SK-N-SH treated with all-trans-retinoic acid at 6 μM for 48 hours (cell line): Measurements from ENCODE around the gene SLC30A2.

ENCODE experiments used
- ATAC-seq: fragments of 200-7000 bp; cut with Tn5 transposase; 3 replicates; pipeline ENCODE4 v1.9.1; 2020; ENCODE audit warnings: mild to moderate bottlenecking, moderate library complexity
- ARNTL ChIP-seq: fragments of 450-650 bp; formaldehyde crosslinking; IDR thresholded peaks from 2 replicates; pipeline ENCODE4 v1.5.0; 2020; ENCODE audit warnings: low read depth, mild to moderate bottlenecking, moderate library complexity, borderline replicate concordance
- CSDC2 ChIP-seq: fragments of 250-450 bp; sonication (Bioruptor Pico); IDR thresholded peaks from 2 replicates; pipeline ENCODE4 v1.5.0; 2020; ENCODE audit warnings: mild to moderate bottlenecking, moderate library complexity
- ESRRG ChIP-seq: fragments of 250-450 bp; sonication (Bioruptor Pico); IDR thresholded peaks from 2 replicates; pipeline ENCODE4 v1.6.1; 2021; ENCODE audit warnings: mild to moderate bottlenecking
- GLIS3 ChIP-seq: fragments of 250-450 bp; sonication (Bioruptor Pico); IDR thresholded peaks from 2 replicates; pipeline ENCODE4 v1.5.0; 2020; ENCODE audit warnings: mild to moderate bottlenecking, moderate library complexity
- ISL1 ChIP-seq: fragments of 250-450 bp; sonication (Bioruptor Pico); IDR thresholded peaks from 2 replicates; pipeline ENCODE4 v2.1.2; 2022; ENCODE audit warnings: mild to moderate bottlenecking, moderate library complexity
- OSR1 ChIP-seq: fragments of 250-450 bp; sonication (Bioruptor Pico); IDR thresholded peaks from 2 replicates; pipeline ENCODE4 v1.8.0; 2022; ENCODE audit warnings: moderate library complexity, mild to moderate bottlenecking, inconsistent platforms
- PPARA ChIP-seq: fragments of 250-450 bp; sonication (Bioruptor Pico); IDR thresholded peaks from 2 replicates; pipeline ENCODE4 v1.5.0; 2020; ENCODE audit warnings: mild to moderate bottlenecking, borderline replicate concordance
- RARB ChIP-seq: fragments of 250-450 bp; sonication (Bioruptor Pico); IDR thresholded peaks from 2 replicates; pipeline ENCODE4 v1.8.0; 2021; ENCODE audit warnings: mild to moderate bottlenecking, moderate library complexity
- SNAI2 ChIP-seq: fragments of 250-450 bp; sonication (Bioruptor Pico); IDR thresholded peaks from 2 replicates; pipeline ENCODE4 v1.5.0; 2020; ENCODE audit warnings: mild to moderate bottlenecking, moderate library complexity
- TCF4 ChIP-seq: fragments of 250-450 bp; sonication (Bioruptor Pico); IDR thresholded peaks from 2 replicates; pipeline ENCODE4 v1.8.0; 2021; ENCODE audit warnings: mild to moderate bottlenecking, moderate library complexity, borderline replicate concordance
- TOX ChIP-seq: fragments of 250-450 bp; sonication (Bioruptor Pico); IDR thresholded peaks from 2 replicates; pipeline ENCODE4 v1.8.0; 2021; ENCODE audit warnings: mild to moderate bottlenecking, moderate library complexity, borderline replicate concordance
- ZC3H10 ChIP-seq: fragments of 250-450 bp; sonication (Bioruptor Pico); IDR thresholded peaks from 2 replicates; pipeline ENCODE4 v1.5.1; 2021; ENCODE audit warnings: mild to moderate bottlenecking, moderate library complexity
- ZFP3 ChIP-seq: fragments of 250-450 bp; sonication (Bioruptor Pico); IDR thresholded peaks from 2 replicates; pipeline ENCODE4 v1.5.0; 2020; ENCODE audit warnings: mild to moderate bottlenecking, moderate library complexity
- ZFP30 ChIP-seq: fragments of 450-650 bp; formaldehyde crosslinking; IDR thresholded peaks from 2 replicates; pipeline ENCODE4 v1.5.0; 2022; ENCODE audit warnings: mild to moderate bottlenecking, moderate library complexity
- ZNF565 ChIP-seq: fragments of 450-650 bp; formaldehyde crosslinking; conservative IDR thresholded peaks from 2 replicates; pipeline ENCODE4 v1.5.0; 2020; ENCODE audit warnings: low read depth, mild to moderate bottlenecking, moderate library complexity
- ZNF70 ChIP-seq: fragments of 450-650 bp; formaldehyde crosslinking; IDR thresholded peaks from 2 replicates; pipeline ENCODE4 v1.5.0; 2020; ENCODE audit warnings: mild to moderate bottlenecking, moderate library complexity
- TF ChIP-seq, protein P1 (sequence below): fragments of 250-450 bp; sonication (Bioruptor Pico); IDR thresholded peaks from 2 replicates; pipeline ENCODE4 v1.5.1; 2021; ENCODE audit warnings: mild to moderate bottlenecking, moderate library complexity
- TF ChIP-seq, protein P2 (sequence below): fragments of 250-450 bp; sonication (Bioruptor Pico); IDR thresholded peaks from 2 replicates; pipeline ENCODE4 v1.5.1; 2020; ENCODE audit warnings: low read depth, mild to moderate bottlenecking, moderate library complexity
- TF ChIP-seq, protein P3 (sequence below): fragments of 250-450 bp; sonication (Bioruptor Pico); IDR thresholded peaks from 2 replicates; pipeline ENCODE4 v1.8.0; 2021; ENCODE audit warnings: low read depth, mild to moderate bottlenecking, moderate library complexity, borderline replicate concordance
- TF ChIP-seq, protein P4 (sequence below): fragments of 250-450 bp; sonication (Bioruptor Pico); IDR thresholded peaks from 2 replicates; pipeline ENCODE4 v1.5.0; 2020; ENCODE audit warnings: mild to moderate bottlenecking, moderate library complexity
- TF ChIP-seq, protein P5 (sequence below): fragments of 250-450 bp; sonication (Bioruptor Pico); IDR thresholded peaks from 2 replicates; pipeline ENCODE4 v1.8.0; 2020; ENCODE audit warnings: mild to moderate bottlenecking, moderate library complexity, borderline replicate concordance

The SLC30A2 gene

DNA sequence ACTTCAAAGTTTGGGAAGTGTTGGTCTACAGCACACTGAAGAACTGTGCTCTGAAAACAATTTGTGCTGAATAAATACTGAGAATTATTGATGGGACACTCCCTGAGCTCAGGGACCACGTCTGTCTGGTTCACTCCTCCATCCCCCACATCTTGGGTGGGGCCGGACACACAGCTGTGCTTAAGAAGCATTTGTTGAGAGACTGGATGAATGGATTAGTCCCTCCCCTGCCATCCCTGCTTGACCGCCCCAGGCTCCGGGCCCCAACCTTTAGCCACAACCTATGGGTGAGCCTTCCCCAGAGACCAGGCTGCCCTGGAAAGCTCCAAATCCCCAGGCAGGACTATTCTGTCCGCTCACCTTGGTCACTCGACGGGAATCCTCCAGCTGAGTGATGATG is 14.0 kb upstream of the SLC30A2 start:
- ATAC-seq, result no peak

DNA sequence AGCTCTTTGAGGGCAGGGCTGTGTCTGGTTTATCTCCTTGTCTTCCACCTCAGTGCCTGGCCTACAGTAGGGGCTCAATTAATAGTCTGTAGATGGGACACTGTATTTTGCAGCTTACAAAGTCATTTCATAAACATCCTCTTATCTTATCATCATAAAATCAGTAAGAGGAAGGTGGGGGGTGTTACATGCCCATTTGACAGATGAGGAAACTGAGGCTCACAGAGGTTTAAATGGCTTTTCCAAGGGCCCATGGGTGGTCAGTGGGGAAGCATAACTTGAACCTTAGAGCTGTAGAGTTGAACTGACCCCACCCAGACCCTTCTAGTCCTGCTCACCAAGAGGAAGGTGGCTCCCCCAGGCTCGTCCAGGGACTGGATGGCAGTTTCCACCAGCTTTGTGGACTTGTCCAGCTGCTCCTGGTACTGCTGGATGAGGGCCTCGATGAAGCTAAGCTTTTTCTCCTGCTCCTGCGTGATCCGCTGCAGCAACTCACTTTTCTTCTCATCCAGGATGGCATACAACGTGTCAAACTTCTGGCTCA is 12.2 kb upstream of the SLC30A2 start:
- TF ChIP-seq SNAI2 (no peak), ZFP3 (CRISPR knock-in tag) (no peak), ZNF70 (CRISPR knock-in tag) (no peak), ZC3H10 (CRISPR knock-in tag) (no peak), OSR1 (no peak), ISL1 (CRISPR knock-in tag) (no peak), CSDC2 (CRISPR knock-in tag) (no peak), ESRRG (no peak), ZFP30 (CRISPR knock-in tag) (no peak), ZNF565 (no peak)
- TF ChIP-seq, protein P1, sequence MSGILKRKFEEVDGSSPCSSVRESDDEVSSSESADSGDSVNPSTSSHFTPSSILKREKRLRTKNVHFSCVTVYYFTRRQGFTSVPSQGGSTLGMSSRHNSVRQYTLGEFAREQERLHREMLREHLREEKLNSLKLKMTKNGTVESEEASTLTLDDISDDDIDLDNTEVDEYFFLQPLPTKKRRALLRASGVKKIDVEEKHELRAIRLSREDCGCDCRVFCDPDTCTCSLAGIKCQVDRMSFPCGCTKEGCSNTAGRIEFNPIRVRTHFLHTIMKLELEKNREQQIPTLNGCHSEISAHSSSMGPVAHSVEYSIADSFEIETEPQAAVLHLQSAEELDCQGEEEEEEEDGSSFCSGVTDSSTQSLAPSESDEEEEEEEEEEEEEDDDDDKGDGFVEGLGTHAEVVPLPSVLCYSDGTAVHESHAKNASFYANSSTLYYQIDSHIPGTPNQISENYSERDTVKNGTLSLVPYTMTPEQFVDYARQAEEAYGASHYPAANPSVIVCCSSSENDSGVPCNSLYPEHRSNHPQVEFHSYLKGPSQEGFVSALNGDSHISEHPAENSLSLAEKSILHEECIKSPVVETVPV (CRISPR knock-in tag), result no peak
- TF ChIP-seq, protein P2, sequence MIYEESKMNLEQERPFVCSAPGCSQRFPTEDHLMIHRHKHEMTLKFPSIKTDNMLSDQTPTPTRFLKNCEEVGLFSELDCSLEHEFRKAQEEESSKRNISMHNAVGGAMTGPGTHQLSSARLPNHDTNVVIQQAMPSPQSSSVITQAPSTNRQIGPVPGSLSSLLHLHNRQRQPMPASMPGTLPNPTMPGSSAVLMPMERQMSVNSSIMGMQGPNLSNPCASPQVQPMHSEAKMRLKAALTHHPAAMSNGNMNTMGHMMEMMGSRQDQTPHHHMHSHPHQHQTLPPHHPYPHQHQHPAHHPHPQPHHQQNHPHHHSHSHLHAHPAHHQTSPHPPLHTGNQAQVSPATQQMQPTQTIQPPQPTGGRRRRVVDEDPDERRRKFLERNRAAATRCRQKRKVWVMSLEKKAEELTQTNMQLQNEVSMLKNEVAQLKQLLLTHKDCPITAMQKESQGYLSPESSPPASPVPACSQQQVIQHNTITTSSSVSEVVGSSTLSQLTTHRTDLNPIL (CRISPR knock-in tag), result no peak
- TF ChIP-seq, all 23 proteins: peak for 0

More for the DNA sequence above, 14.0 kb upstream of the SLC30A2 start:
- TF ChIP-seq ZFP30 (CRISPR knock-in tag) (no peak), TOX (no peak), ARNTL (CRISPR knock-in tag) (no peak), RARB (CRISPR knock-in tag) (no peak), TCF4 (CRISPR knock-in tag) (no peak), GLIS3 (CRISPR knock-in tag) (no peak)
- TF ChIP-seq, protein P2 (CRISPR knock-in tag), result no peak
- TF ChIP-seq, protein P3, sequence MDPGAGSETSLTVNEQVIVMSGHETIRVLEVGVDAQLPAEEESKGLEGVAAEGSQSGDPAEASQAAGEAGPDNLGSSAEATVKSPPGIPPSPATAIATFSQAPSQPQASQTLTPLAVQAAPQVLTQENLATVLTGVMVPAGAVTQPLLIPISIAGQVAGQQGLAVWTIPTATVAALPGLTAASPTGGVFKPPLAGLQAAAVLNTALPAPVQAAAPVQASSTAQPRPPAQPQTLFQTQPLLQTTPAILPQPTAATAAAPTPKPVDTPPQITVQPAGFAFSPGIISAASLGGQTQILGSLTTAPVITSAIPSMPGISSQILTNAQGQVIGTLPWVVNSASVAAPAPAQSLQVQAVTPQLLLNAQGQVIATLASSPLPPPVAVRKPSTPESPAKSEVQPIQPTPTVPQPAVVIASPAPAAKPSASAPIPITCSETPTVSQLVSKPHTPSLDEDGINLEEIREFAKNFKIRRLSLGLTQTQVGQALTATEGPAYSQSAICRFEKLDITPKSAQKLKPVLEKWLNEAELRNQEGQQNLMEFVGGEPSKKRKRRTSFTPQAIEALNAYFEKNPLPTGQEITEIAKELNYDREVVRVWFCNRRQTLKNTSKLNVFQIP (CRISPR knock-in tag), result no peak
- TF ChIP-seq, protein P1 (CRISPR knock-in tag), result no peak

DNA sequence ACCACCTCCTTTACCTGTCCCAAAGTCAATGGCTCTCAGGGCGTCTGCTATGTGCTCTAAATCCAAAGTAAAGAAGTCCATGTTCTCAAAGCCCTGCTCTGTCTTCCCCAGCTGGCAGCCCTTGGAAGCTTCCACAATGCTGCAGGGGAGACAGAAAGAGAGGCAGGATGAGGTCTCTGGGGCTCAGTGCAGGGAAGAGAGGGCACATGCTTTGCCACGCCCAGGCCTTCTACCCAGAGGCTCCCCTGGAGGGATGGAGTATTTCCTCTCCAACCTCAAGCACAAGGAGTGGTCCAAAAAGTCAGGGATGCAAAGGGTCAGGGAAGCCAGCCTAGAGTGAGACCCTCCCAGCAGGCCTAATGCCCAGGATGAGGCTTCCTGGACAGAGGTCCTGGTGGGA is 11.3 kb upstream of the SLC30A2 start:
- no peak for ATAC-seq
- TF ChIP-seq, protein P4, sequence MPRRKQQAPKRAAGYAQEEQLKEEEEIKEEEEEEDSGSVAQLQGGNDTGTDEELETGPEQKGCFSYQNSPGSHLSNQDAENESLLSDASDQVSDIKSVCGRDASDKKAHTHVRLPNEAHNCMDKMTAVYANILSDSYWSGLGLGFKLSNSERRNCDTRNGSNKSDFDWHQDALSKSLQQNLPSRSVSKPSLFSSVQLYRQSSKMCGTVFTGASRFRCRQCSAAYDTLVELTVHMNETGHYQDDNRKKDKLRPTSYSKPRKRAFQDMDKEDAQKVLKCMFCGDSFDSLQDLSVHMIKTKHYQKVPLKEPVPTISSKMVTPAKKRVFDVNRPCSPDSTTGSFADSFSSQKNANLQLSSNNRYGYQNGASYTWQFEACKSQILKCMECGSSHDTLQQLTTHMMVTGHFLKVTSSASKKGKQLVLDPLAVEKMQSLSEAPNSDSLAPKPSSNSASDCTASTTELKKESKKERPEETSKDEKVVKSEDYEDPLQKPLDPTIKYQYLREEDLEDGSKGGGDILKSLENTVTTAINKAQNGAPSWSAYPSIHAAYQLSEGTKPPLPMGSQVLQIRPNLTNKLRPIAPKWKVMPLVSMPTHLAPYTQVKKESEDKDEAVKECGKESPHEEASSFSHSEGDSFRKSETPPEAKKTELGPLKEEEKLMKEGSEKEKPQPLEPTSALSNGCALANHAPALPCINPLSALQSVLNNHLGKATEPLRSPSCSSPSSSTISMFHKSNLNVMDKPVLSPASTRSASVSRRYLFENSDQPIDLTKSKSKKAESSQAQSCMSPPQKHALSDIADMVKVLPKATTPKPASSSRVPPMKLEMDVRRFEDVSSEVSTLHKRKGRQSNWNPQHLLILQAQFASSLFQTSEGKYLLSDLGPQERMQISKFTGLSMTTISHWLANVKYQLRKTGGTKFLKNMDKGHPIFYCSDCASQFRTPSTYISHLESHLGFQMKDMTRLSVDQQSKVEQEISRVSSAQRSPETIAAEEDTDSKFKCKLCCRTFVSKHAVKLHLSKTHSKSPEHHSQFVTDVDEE (CRISPR knock-in tag), result no peak
- TF ChIP-seq ZFP30 (CRISPR knock-in tag) (no peak), ARNTL (CRISPR knock-in tag) (no peak), GLIS3 (CRISPR knock-in tag) (no peak), ZFP3 (CRISPR knock-in tag) (no peak), RARB (CRISPR knock-in tag) (no peak), ISL1 (CRISPR knock-in tag) (no peak), PPARA (no peak), ZNF70 (CRISPR knock-in tag) (no peak), ESRRG (no peak), CSDC2 (CRISPR knock-in tag) (no peak)
- TF ChIP-seq, protein P1 (CRISPR knock-in tag), result no peak
- TF ChIP-seq, protein P2 (CRISPR knock-in tag), result no peak
- TF ChIP-seq, protein P5, sequence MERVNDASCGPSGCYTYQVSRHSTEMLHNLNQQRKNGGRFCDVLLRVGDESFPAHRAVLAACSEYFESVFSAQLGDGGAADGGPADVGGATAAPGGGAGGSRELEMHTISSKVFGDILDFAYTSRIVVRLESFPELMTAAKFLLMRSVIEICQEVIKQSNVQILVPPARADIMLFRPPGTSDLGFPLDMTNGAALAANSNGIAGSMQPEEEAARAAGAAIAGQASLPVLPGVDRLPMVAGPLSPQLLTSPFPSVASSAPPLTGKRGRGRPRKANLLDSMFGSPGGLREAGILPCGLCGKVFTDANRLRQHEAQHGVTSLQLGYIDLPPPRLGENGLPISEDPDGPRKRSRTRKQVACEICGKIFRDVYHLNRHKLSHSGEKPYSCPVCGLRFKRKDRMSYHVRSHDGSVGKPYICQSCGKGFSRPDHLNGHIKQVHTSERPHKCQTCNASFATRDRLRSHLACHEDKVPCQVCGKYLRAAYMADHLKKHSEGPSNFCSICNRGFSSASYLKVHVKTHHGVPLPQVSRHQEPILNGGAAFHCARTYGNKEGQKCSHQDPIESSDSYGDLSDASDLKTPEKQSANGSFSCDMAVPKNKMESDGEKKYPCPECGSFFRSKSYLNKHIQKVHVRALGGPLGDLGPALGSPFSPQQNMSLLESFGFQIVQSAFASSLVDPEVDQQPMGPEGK (CRISPR knock-in tag), result no peak

More for the DNA sequence above, 12.2 kb upstream of the SLC30A2 start:
- ATAC-seq, result no peak
